ENCODE data around the gene ZNHIT6.
"Not testable (repeated sequence)": the region's sequence is repeated elsewhere in the genome, so short reads cannot be mapped to it uniquely, and the experiment has no call there.

ZNHIT6 gene

DNA sequence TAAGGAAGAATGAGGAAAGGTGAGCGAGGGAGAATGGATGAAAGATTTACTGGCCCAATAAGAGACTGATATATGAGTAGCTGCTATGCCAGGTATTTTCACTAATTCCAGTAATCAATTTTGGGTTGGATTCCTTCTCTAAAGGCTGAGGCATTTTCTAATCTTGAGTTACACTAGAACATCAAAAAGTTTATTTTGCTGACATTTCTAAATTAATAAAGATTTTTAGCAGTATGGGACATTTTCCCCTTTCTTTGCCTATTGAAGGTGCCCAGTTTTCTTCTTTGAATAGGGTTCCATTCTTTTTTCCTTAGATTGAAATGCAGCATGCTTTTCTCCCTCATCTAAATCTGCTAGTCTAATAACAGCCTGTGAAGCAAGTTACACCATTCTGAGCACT lies 52.9 kb downstream of the ZNHIT6 start:
- Mint-ChIP-seq H3K9me3 (peaks cover 3% of the 10 kb centered on the region), H3K27me3 (no peaks in the 10 kb centered on the region), H3K4me3 (no peak overlapping the region), H3K36me3 (peaks cover 43% of the 10 kb centered on the region), H3K27ac (no peak overlapping the region), H3K4me1 (no peaks in the 10 kb centered on the region)
- DNase-seq (ENCODE audit: low spot score in 2 of 2): no peak
- no peak for ATAC-seq (ENCODE audit: low read depth)

GRCh38 chr1:85654066-85654782 lies 54.0 kb downstream of the ZNHIT6 start:
- peaks cover 52% of the 10 kb centered on the region for H3K36me3 Mint-ChIP-seq
- no peaks in the 10 kb centered on the region for H3K27me3 Mint-ChIP-seq
- H3K9me3 Mint-ChIP-seq: peaks cover 3% of the 10 kb centered on the region
- no peak for ATAC-seq (ENCODE audit: low read depth)
- no peak overlapping the region for H3K27ac Mint-ChIP-seq
- DNase-seq (ENCODE audit: low spot score in 2 of 2): no peak
- no peaks in the 10 kb centered on the region for H3K4me1 Mint-ChIP-seq
- H3K4me3 Mint-ChIP-seq: no peak overlapping the region

DNA sequence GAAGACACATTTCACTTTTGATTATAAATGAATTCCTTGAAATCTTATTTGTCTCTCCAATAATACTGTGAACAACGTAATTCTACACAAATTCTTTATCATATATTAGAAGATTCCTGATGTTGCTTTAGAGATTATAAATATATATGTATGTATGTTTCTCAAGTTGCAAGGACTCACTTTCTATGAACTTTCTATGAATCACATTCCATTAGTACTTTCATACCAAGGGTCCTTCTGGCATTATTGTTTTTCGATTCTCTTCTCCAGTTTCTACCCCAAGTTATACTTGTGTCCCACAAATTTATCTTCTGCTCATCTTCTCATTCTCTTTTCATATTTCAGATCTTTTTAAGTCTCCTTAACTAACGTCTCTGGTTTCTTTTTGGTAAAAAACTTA lies 55.9 kb downstream of the ZNHIT6 start:
- no peak for DNase-seq (ENCODE audit: low spot score in 2 of 2)
- Mint-ChIP-seq H3K4me1 (no peaks in the 10 kb centered on the region), H3K9me3 (peaks cover 7% of the 10 kb centered on the region), H3K27me3 (no peaks in the 10 kb centered on the region), H3K4me3 (no peak overlapping the region), H3K36me3 (peaks cover 62% of the 10 kb centered on the region), H3K27ac (no peak overlapping the region)
- no peak for ATAC-seq (ENCODE audit: low read depth)

DNA sequence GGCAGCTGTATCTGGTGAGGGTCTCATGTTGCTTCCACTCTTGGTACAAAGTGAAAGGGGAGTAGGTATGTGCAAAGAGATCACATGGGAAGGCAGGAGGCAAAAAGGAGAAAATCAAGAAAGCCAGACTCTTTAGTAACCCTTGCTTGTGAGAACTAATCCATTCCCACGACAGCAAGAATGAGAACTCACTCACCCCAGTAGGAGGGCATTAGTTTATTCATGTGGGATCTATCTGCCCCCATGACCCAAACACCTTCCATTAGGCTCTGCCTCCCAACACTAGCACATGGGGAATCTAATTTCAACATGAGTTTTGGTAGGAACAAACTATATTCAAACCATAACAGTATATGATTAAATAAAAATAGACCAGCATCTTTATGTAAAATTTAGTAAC lies 57.6 kb downstream of the ZNHIT6 start:
- ATAC-seq (ENCODE audit: low read depth): no peak

DNA sequence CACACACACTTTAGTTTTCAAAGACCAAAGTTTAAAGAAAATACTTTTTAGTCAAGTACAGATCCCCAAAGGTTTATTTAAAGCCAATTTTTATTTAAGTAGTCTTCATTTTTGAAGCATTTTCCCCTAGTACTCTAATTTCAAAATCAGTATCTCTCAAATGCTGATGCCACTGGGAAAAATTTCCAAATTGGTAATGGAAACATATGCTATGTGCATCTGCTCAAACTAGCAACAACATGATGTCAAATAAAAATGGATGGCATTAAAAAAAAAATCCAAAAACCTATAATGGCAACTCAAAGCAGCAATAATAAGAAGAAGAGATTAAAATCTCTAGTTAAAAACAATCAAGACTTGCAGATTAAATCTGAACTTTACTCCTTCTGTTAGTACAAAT lies 58.6 kb downstream of the ZNHIT6 start:
- Mint-ChIP-seq H3K4me1 (no peaks in the 10 kb centered on the region), H3K27ac (no peak overlapping the region), H3K36me3 (peaks cover 57% of the 10 kb centered on the region), H3K27me3 (no peaks in the 10 kb centered on the region), H3K9me3 (peaks cover 10% of the 10 kb centered on the region), H3K4me3 (no peak overlapping the region)
- no peak for ATAC-seq (ENCODE audit: low read depth)
- no peak for DNase-seq (ENCODE audit: low spot score in 2 of 2)

More for the DNA sequence above, 57.6 kb downstream of the ZNHIT6 start:
- H3K27ac Mint-ChIP-seq: no peak overlapping the region
- H3K36me3 Mint-ChIP-seq: peaks cover 59% of the 10 kb centered on the region
- no peaks in the 10 kb centered on the region for H3K27me3 Mint-ChIP-seq
- peaks cover 9% of the 10 kb centered on the region for H3K9me3 Mint-ChIP-seq
- DNase-seq (ENCODE audit: low spot score in 2 of 2): no peak
- H3K4me1 Mint-ChIP-seq: no peaks in the 10 kb centered on the region
- no peak overlapping the region for H3K4me3 Mint-ChIP-seq

DNA sequence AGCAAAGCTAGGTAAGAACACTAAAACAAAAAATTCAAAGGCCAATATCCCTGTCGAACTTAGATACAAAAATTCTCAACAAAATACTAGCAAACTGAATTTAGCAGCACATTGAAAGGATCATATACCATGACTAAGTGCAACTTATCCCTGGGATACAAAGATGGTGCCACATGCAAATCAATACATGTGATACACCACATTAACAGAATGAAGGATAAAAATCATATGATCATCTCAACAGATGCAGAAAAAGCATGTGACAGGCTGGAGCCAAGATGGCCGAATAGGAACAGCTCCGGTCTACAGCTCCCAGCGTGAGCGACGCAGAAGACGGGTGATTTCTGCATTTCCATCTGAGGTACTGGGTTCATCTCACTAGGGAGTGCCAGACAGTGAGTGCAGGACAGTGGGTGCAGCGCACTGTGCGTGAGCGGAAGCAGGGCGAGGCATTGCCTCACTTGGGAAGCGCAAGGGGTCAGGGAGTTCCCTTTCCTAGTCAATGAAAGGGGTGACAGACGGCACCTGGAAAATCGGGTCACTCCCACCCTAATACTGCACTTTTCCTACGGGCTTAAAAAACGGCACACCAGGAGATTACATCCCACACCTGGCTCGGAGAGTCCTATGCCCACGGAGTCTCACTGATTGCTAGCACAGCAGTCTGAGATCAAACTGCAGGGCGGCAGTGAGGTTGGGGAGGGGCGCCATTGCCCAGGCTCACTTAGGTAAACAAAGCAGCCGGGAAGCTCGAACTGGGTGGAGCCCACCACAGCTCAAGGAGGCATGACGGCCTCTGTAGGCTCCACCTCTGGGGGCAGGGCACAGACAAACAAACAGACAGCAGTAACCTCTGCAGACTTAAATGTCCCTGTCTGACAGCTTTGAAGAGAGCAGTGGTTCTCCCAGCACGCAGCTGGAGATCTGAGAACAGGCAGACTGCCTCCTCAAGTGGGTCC lies 66.4 kb downstream of the ZNHIT6 start:
- H3K9me3 Mint-ChIP-seq: peaks cover 21% of the 10 kb centered on the region
- H3K36me3 Mint-ChIP-seq: peaks cover 57% of the 10 kb centered on the region

GRCh38 chr1:85639920-85640319 lies 68.3 kb downstream of the ZNHIT6 start:
- not testable (repeated sequence) for H3K27ac Mint-ChIP-seq; ATAC-seq (ENCODE audit: low read depth); H3K4me3 Mint-ChIP-seq; H3K4me1 Mint-ChIP-seq; DNase-seq (ENCODE audit: low spot score in 2 of 2); H3K27me3 Mint-ChIP-seq
- H3K36me3 Mint-ChIP-seq: peaks cover 67% of the 10 kb centered on the region
- H3K9me3 Mint-ChIP-seq: peaks cover 21% of the 10 kb centered on the region

More for the DNA sequence above, 66.4 kb downstream of the ZNHIT6 start:
- not testable (repeated sequence) for H3K4me3 Mint-ChIP-seq; H3K4me1 Mint-ChIP-seq; ATAC-seq (ENCODE audit: low read depth); H3K27me3 Mint-ChIP-seq; DNase-seq (ENCODE audit: low spot score in 2 of 2); H3K27ac Mint-ChIP-seq

GRCh38 chr1:85638412-85638811 lies 69.8 kb downstream of the ZNHIT6 start:
- no peak overlapping the region for H3K4me3 Mint-ChIP-seq
- no peak for DNase-seq (ENCODE audit: low spot score in 2 of 2)
- no peak for ATAC-seq (ENCODE audit: low read depth)
- H3K36me3 Mint-ChIP-seq: peaks cover 66% of the 10 kb centered on the region
- H3K4me1 Mint-ChIP-seq: peaks cover 3% of the 10 kb centered on the region
- H3K27me3 Mint-ChIP-seq: no peaks in the 10 kb centered on the region
- no peak overlapping the region for H3K27ac Mint-ChIP-seq
- H3K9me3 Mint-ChIP-seq: peaks cover 18% of the 10 kb centered on the region

DNA sequence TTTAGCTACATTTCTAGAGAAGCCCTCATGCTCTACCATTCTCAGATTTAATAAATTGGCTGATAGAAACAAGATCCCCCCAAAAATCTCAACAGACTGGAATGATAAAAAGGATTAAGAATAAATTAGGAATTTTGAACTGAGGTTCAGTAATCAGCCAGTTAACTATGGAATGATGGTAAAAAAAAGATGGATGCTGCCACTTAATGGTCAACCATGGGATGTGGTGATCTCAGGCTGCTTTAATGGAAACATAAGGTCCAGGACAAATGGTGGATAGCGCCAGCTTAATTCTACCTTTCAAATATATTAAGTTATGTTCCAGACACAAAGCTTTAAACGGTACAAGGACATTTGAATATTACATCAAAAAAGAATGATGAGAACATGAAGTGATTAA lies 77.7 kb downstream of the ZNHIT6 start:
- Mint-ChIP-seq H3K4me1 (no peaks in the 10 kb centered on the region), H3K4me3 (no peak overlapping the region), H3K9me3 (peaks cover 3% of the 10 kb centered on the region), H3K36me3 (peaks cover 47% of the 10 kb centered on the region), H3K27ac (no peak overlapping the region), H3K27me3 (no peaks in the 10 kb centered on the region)
- ATAC-seq (ENCODE audit: low read depth): no peak
- DNase-seq (ENCODE audit: low spot score in 2 of 2): no peak

GRCh38 chr1:85629532-85629920 lies 78.7 kb downstream of the ZNHIT6 start:
- Mint-ChIP-seq H3K9me3 (peaks cover 4% of the 10 kb centered on the region), H3K27ac (no peak overlapping the region), H3K27me3 (no peaks in the 10 kb centered on the region), H3K4me1 (no peaks in the 10 kb centered on the region), H3K4me3 (no peak overlapping the region), H3K36me3 (peaks cover 43% of the 10 kb centered on the region)
- DNase-seq (ENCODE audit: low spot score in 2 of 2) (no peak), ATAC-seq (ENCODE audit: low read depth) (no peak)

DNA sequence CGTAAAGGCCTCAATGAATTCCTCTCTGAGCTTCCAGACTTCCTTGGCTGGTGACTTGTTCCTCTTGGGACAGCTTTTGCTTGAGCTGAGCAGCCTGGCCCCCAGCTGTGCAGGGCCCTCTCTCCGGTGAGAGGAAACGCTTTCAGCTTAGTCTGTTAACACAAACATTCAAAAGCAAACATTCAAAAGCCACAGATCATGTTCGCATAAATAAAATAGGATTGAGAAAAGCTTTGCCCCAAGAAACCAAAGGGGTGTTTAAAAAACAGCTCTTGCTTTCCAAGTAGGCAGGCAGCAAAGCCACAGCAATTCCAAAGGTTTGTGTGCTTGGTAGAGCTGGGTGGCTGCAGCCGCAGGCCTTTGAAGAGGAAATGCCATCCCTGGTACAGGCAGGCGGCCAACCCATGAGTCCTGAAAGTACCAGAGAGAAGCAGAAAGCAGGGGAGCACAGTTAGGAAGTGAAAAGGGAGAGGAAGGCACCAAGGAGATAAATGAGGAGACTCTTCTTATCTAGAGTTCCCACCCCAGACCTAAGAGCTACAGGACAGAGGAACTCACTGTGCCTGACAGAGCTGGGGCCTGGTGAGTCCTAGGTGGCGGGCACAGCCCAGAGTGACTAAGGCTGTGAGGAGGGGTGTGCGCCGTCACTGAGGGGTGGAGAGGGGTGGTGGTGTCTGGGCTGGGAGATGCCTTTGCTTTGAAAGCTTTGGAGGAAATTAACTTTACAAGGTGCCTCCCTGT lies 79.3 kb downstream of the ZNHIT6 start:
- no peak for DNase-seq (ENCODE audit: low spot score in 2 of 2)

GRCh38 chr1:85626818-85627217 lies 81.4 kb downstream of the ZNHIT6 start:
- DNase-seq (ENCODE audit: low spot score in 2 of 2): no peak
- Mint-ChIP-seq H3K27ac (no peak overlapping the region), H3K36me3 (peaks cover 62% of the 10 kb centered on the region), H3K9me3 (peaks cover 12% of the 10 kb centered on the region), H3K27me3 (no peaks in the 10 kb centered on the region), H3K4me3 (no peak overlapping the region), H3K4me1 (no peaks in the 10 kb centered on the region)
- no peak for ATAC-seq (ENCODE audit: low read depth)

More for the DNA sequence above, 79.3 kb downstream of the ZNHIT6 start:
- Mint-ChIP-seq H3K4me1 (no peaks in the 10 kb centered on the region), H3K36me3 (peaks cover 47% of the 10 kb centered on the region), H3K27ac (no peak overlapping the region), H3K27me3 (no peaks in the 10 kb centered on the region), H3K4me3 (no peak overlapping the region), H3K9me3 (peaks cover 5% of the 10 kb centered on the region)
- no peak for ATAC-seq (ENCODE audit: low read depth)

DNA sequence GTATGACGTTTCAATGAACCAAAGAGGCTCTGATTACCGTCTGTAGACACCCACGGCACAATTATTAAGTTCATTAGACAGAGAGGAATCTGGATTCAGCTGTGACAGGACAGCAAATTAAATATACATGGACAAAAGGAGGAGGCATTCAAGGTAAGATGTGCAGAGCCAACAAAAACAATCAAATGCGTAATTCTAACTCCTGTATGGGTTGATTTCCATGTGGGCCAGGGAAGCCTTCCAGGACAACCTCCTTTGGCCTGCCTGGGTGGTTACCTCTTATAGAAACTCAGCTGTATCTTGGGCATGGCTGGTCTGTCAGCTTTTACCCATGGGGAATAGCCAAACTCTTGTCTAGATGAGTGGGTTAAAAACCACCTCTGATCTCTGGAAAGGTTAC lies 83.9 kb downstream of the ZNHIT6 start:
- H3K9me3 Mint-ChIP-seq: peaks cover 20% of the 10 kb centered on the region
- no peak overlapping the region for H3K4me3 Mint-ChIP-seq
- H3K27me3 Mint-ChIP-seq: no peaks in the 10 kb centered on the region
- peaks cover 59% of the 10 kb centered on the region for H3K36me3 Mint-ChIP-seq
- no peak for ATAC-seq (ENCODE audit: low read depth)
- H3K27ac Mint-ChIP-seq: no peak overlapping the region
- no peak for DNase-seq (ENCODE audit: low spot score in 2 of 2)
- no peaks in the 10 kb centered on the region for H3K4me1 Mint-ChIP-seq

- ATAC-seq (ENCODE audit: low read depth) (no peak), DNase-seq (ENCODE audit: low spot score in 2 of 2) (no peak)
- Mint-ChIP-seq H3K9me3 (peaks cover 20% of the 10 kb centered on the region), H3K4me1 (no peaks in the 10 kb centered on the region), H3K27ac (no peak overlapping the region), H3K36me3 (peaks cover 55% of the 10 kb centered on the region), H3K4me3 (no peak overlapping the region), H3K27me3 (no peaks in the 10 kb centered on the region)
These were observed 85.2 kb downstream of the ZNHIT6 start for GRCh38 chr1:85623061-85623471.
